Prostate gland (tissue), 2 donors: ENCODE measurements around the gene MTX3.

Experiments
- CTCF ChIP-seq, 4 experiments: fragments of 200-600 bp in 2 of 4; fragments of 450-650 bp in 2 of 4; sonication (generic) in 2 of 4; IDR thresholded peaks; 1 replicate in 3 of 4; 2 replicates in 1 of 4; pipeline ENCODE4 v1.5.1; 2016 to 2019; ENCODE audit warnings: antibody characterized with exemption in 4 of 4, mild to moderate bottlenecking in 2 of 4, moderate library complexity in 2 of 4
- POLR2A ChIP-seq: fragments of 450-650 bp; IDR thresholded peaks from one replicate; pipeline ENCODE4 v1.6.1; 2016; ENCODE audit warnings: antibody characterized with exemption, mild to moderate bottlenecking

- TF ChIP-seq CTCF (IDR thresholded peaks at IDR 0.05) (no peak), POLR2A (no peak)
Observed at GRCh38 chr5:79954620-79955019, 36.4 kb downstream of the MTX3 start.
